Naive thymus-derived CD8-positive, alpha-beta T cell (primary cell): Measurements from ENCODE around the gene MAP2K7. TPM values are rescaled to one million over a fixed set of nuclear protein-coding genes. Genes with fewer than 3 reads are reported as not detected.

Experiments used
- ATAC-seq, 2 donors: fragments of 150-1000 bp; cut with Tn5 transposase in 1 of 2; sonication (Bioruptor Pico), chemical (Tn5 transposase) in 1 of 2; 1 replicate in 1 of 2; 2 replicates in 1 of 2; pipeline ENCODE4 v1.10.0; 2021; ENCODE audit warnings: mild to moderate bottlenecking in 2 of 2, moderate library complexity in 2 of 2
- POLR2A ChIA-PET: fragments of 350-600 bp; sonication (Branson Sonifier 250); formaldehyde crosslinking; loops from one replicate; lab custom pipeline; 2021; ENCODE audit warnings: antibody characterized with exemption; lab: Charles Lee
- DNase-seq, 10 donors: peaks; one replicate each; pipeline versions ENCODE4 v3.0.0 to v3.0.0-alpha.2; 2020 to 2022
- H3K27ac Mint-ChIP-seq, 10 donors: one replicate each; pipeline ENCODE4 v1.8.0; 2020 to 2022; ENCODE audit warnings: mild to moderate bottlenecking in 10 of 10, mixed read lengths in 10 of 10, moderate library complexity in 4 of 10, inconsistent platforms in 1 of 10
- H3K27me3 Mint-ChIP-seq, 5 donors: one replicate each; pipeline ENCODE4 v1.8.0; 2021 to 2022; ENCODE audit warnings: mixed read lengths in 5 of 5
- H3K36me3 Mint-ChIP-seq, 3 donors: one replicate each; pipeline ENCODE4 v1.8.0; 2020 to 2022; ENCODE audit warnings: mixed read lengths in 3 of 3, mild to moderate bottlenecking in 2 of 3, inconsistent platforms in 1 of 3
- H3K4me1 Mint-ChIP-seq, 4 donors: one replicate each; pipeline ENCODE4 v1.8.0; 2021 to 2022; ENCODE audit warnings: mixed read lengths in 4 of 4
- H3K4me3 Mint-ChIP-seq, 10 donors: one replicate each; pipeline ENCODE4 v1.8.0; 2020 to 2022; ENCODE audit warnings: mild to moderate bottlenecking in 10 of 10, mixed read lengths in 10 of 10, moderate library complexity in 6 of 10, inconsistent platforms in 1 of 10
- H3K9me3 Mint-ChIP-seq, 9 donors: one replicate each; pipeline ENCODE4 v1.8.0; 2020 to 2022; ENCODE audit warnings: mixed read lengths in 9 of 9, mild to moderate bottlenecking in 3 of 9, inconsistent platforms in 1 of 9, moderate library complexity in 1 of 9
- polyA plus RNA-seq, 3 donors: library from polyadenylated mRNA; unstranded; fragments of 300-500 nt; fragmentation: Illumina TruSeq; gene quantifications; one replicate each; pipeline ENCODE4 v1.2.3, GENCODE V29; 2021
- total RNA-seq, 8 experiments: library from RNA in 2 of 8; stranded (reverse) in 2 of 8; gene quantifications; one replicate each; pipeline ENCODE4 v1.2.3 and lab custom pipeline; 2021 to 2026

The MAP2K7 gene
- total and polyA plus RNA-seq, 5 experiments from 2014 or later: 1.8 to 86.9 (median 5.1) TPM

DNA sequence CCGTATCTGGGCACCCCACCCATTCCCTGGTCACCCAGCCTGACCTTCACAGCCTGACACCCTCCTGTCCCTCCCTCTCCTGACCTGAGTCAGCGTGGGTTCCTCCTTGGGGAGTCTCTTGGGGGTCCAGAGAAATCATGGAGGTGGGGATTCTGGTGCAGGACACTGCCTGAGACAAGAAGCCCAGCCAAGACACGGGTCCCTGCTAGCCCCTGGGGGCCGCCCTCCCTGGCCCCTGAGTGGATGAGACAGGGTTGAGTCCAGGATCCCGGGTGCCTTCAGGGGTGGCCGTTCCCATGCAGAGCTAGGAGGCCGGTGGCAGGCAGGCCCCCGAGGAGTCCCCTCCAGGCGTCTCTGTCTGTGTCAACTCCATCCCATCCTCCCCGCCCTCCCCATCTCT lies 1.6 kb downstream of the MAP2K7 start:
- ATAC-seq: no peak
- peaks cover 0 to 3% (median 0%) of the 10 kb centered on the region in 9 donors for H3K9me3 Mint-ChIP-seq
- H3K27ac Mint-ChIP-seq: peak overlapping the region; percentile 86 to 97 (median 94)
- H3K27me3 Mint-ChIP-seq: peaks cover 0 to 6% (median 0%) of the 10 kb centered on the region in 5 donors
- H3K4me3 Mint-ChIP-seq: peak overlapping the region; percentile 83 to 94 (median 88)
- peaks cover 0 to 13% (median 6%) of the 10 kb centered on the region in 3 donors for H3K36me3 Mint-ChIP-seq
- DNase-seq: no peak
- peaks cover 16 to 48% (median 42%) of the 10 kb centered on the region in 4 donors for H3K4me1 Mint-ChIP-seq
- POLR2A ChIA-PET: interaction anchor here (2.5 kb wide), 1 partner anchor 15 kb away, joined by 8 read pairs; the partner anchor contains the start of gene SNAPC2

DNA sequence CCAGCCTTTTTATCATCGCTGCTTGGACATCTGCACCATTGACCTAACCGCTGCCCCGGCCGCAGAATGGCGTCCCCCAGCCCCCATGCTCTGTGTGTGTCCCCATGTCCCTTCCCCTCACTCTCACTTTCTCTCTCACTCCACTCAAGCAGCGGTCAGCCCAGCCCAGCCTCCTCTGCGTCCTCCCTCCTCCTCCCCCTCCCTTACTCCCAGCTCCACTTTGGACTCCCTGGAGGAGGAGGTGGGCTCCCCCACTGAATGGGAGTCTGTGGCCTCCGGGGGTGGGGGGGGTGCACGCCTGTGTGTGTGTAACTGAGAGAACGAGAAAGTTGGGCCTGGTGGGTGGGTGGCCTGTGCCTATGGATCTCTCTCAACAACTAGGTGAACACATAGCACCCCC lies 2.2 kb downstream of the MAP2K7 start:
- Mint-ChIP-seq H3K9me3 (peaks cover 0 to 3% (median 0%) of the 10 kb centered on the region in 9 donors), H3K27ac (peak overlapping the region in 9 of 10 donors; percentile 14 to 96 (median 89)), H3K36me3 (peaks cover 0 to 18% (median 6%) of the 10 kb centered on the region in 3 donors), H3K4me1 (peaks cover 16 to 51% (median 42%) of the 10 kb centered on the region in 4 donors), H3K27me3 (peaks cover 0 to 6% (median 0%) of the 10 kb centered on the region in 5 donors), H3K4me3 (peak overlapping the region; percentile 54 to 93 (median 84))
- no peak for DNase-seq
- no peak for ATAC-seq
- POLR2A ChIA-PET: interaction anchor here (2.5 kb wide), 1 partner anchor 15 kb away, joined by 8 read pairs; the partner anchor contains the start of gene SNAPC2

GRCh38 chr19:7907122-7907521 lies 3.4 kb downstream of the MAP2K7 start:
- H3K36me3 Mint-ChIP-seq: peaks cover 0 to 27% (median 13%) of the 10 kb centered on the region in 3 donors
- peaks cover 16 to 51% (median 42%) of the 10 kb centered on the region in 4 donors for H3K4me1 Mint-ChIP-seq
- H3K27ac Mint-ChIP-seq: peak overlapping the region in 1 of 10 donors; percentile 66
- peak overlapping the region in 2 of 10 donors; percentile 27 to 39 for H3K4me3 Mint-ChIP-seq
- DNase-seq: no peak
- H3K27me3 Mint-ChIP-seq: peaks cover 0 to 6% (median 0%) of the 10 kb centered on the region in 5 donors
- peaks cover 0 to 3% (median 0%) of the 10 kb centered on the region in 9 donors for H3K9me3 Mint-ChIP-seq
- ATAC-seq: no peak
- POLR2A ChIA-PET: interaction anchor here (0.7 to 2.5 kb wide), 3 partner anchors 10 to 75 kb away, joined by 3 to 8 read pairs (median 5); partner anchors contain the start of gene SNAPC2

DNA sequence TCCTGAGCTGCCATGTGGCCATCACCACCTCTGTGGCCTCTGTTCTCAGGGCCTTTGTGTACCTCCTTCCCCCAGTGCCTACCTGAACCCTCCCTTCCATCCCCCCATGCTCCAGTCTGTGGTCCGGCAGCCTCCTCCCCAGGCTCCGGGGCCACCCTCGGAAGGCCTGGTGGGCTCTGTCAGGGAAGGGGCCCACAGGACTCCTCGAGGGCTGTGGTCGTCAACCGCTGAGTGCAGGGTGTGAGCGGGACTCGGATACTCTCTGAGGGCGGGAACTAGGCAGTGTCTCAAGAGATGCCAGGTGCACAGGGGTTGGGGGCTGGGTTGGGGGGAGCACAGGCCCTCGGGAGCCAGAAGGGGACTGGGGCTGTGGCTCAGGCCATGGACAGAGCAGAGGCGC lies 3.9 kb downstream of the MAP2K7 start:
- ATAC-seq: no peak
- H3K9me3 Mint-ChIP-seq: peaks cover 0 to 3% (median 0%) of the 10 kb centered on the region in 9 donors
- POLR2A ChIA-PET: interaction anchor here (0.7 to 2.5 kb wide), 4 partner anchors 9 to 75 kb away, joined by 3 to 8 read pairs (median 6); partner anchors contain the start of gene SNAPC2
- peaks cover 16 to 49% (median 40%) of the 10 kb centered on the region in 4 donors for H3K4me1 Mint-ChIP-seq
- no peak for DNase-seq
- H3K36me3 Mint-ChIP-seq: peaks cover 0 to 27% (median 14%) of the 10 kb centered on the region in 3 donors
- H3K27me3 Mint-ChIP-seq: peaks cover 0 to 6% (median 0%) of the 10 kb centered on the region in 5 donors
- H3K4me3 Mint-ChIP-seq: peak overlapping the region in 3 of 10 donors; percentile 14 to 39 (median 27)
- peak overlapping the region in 1 of 10 donors; percentile 81 for H3K27ac Mint-ChIP-seq

DNA sequence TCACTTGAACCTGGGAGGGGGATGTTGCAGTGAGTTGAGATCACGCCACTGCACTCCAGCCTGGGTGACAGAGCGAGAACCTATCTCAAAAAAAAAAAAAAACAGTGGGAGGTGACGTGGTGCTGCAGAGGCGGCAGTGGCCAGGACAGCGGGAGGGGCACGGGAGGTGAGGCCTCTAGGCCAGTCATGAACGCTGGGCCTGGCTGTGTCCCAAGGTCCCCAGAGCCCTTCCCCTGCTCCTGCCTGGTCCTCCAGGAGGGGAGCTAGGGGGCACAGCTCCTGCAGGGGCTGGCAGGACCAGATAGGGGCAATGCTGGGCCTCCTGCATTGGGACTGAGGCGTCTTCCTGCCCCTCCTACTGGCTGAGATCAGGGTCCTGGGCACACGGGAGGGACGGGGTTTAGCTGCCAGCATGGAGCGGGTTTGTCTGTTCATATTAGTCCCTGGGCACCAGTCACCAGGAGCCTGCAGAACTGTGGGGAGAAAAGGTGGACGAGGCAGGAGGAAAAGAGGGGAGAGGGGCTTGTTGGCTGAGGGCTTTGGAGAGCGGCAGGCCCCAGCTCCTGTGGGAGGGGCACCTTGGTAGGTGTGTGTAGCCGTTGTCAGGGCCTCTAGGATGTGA lies 4.5 kb downstream of the MAP2K7 start:
- Mint-ChIP-seq H3K4me1 (peaks cover 14 to 42% (median 34%) of the 10 kb centered on the region in 4 donors), H3K27ac (peak overlapping the region in 1 of 10 donors; percentile 81), H3K4me3 (peak overlapping the region in 1 of 10 donors; percentile 14), H3K27me3 (peaks cover 0 to 6% (median 0%) of the 10 kb centered on the region in 5 donors), H3K36me3 (peaks cover 0 to 33% (median 17%) of the 10 kb centered on the region in 3 donors), H3K9me3 (peaks cover 0 to 3% (median 0%) of the 10 kb centered on the region in 9 donors)
- POLR2A ChIA-PET: interaction anchor here (1.0 to 1.6 kb wide), 2 partner anchors 9 to 12 kb away, joined by 6 to 8 read pairs; partner anchors contain the start of gene SNAPC2
- DNase-seq (no peak), ATAC-seq (no peak)

DNA sequence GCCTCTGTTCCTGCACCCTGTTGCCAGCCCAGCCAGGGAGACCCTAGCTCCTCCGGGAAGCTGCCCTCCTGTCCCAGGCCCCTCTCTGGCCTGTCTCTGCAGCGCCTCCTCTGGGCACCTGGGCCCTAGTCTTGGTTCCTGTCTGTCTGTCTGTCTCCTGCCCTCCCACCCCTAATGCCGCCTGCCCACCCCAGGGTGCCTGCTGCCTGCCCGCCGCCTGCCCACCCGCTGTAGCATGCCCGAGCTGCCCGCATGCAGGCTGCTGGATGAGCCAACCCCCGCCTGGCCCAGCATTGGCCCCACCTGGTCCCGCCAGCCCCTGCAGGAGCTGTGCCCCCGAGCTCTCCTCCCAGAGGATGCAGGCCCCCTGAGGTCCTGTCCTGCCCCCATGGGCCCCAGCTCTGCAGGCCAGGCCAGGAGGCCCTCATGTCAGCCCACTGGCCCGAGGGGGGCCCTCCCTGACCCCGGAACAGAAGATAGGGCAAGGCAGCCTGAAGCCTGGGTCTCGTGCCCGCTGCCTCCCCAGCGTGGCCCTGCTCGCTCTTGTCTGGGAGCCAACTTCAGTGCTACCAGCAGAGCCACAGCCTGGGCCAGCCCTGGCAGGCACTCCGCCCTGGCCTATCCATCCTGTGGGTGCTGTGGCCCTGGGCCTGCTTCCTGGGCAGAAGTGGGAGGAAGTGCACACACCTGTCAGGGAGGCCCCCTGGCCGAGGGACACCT lies 5.2 kb downstream of the MAP2K7 start:
- POLR2A ChIA-PET: interaction anchor here (0.6 to 1.6 kb wide), 4 partner anchors 9 to 36 kb away, joined by 3 to 8 read pairs (median 6); partner anchors contain the start of gene SNAPC2
- H3K4me3 Mint-ChIP-seq: no peak overlapping the region
- DNase-seq (no peak), ATAC-seq (no peak)
- no peak overlapping the region for H3K27ac Mint-ChIP-seq
- no peaks in the 10 kb centered on the region for H3K9me3 Mint-ChIP-seq
- peaks cover 14 to 38% (median 29%) of the 10 kb centered on the region in 4 donors for H3K4me1 Mint-ChIP-seq
- H3K36me3 Mint-ChIP-seq: peaks cover 0 to 38% (median 18%) of the 10 kb centered on the region in 3 donors
- H3K27me3 Mint-ChIP-seq: no peaks in the 10 kb centered on the region

GRCh38 chr19:7909471-7910067 lies 5.9 kb downstream of the MAP2K7 start:
- ATAC-seq: no peak
- Mint-ChIP-seq H3K4me1 (peaks cover 12 to 34% (median 25%) of the 10 kb centered on the region in 4 donors), H3K9me3 (no peaks in the 10 kb centered on the region), H3K27me3 (peaks cover 0 to 3% (median 0%) of the 10 kb centered on the region in 5 donors), H3K27ac (peak overlapping the region in 1 of 10 donors; percentile 18), H3K4me3 (no peak overlapping the region), H3K36me3 (peaks cover 0 to 41% (median 18%) of the 10 kb centered on the region in 3 donors)
- no peak for DNase-seq
- POLR2A ChIA-PET: interaction anchor here (0.6 to 1.2 kb wide), 2 partner anchors 19 to 37 kb away, joined by 3 to 6 read pairs; no protein-coding TSS in a partner anchor

DNA sequence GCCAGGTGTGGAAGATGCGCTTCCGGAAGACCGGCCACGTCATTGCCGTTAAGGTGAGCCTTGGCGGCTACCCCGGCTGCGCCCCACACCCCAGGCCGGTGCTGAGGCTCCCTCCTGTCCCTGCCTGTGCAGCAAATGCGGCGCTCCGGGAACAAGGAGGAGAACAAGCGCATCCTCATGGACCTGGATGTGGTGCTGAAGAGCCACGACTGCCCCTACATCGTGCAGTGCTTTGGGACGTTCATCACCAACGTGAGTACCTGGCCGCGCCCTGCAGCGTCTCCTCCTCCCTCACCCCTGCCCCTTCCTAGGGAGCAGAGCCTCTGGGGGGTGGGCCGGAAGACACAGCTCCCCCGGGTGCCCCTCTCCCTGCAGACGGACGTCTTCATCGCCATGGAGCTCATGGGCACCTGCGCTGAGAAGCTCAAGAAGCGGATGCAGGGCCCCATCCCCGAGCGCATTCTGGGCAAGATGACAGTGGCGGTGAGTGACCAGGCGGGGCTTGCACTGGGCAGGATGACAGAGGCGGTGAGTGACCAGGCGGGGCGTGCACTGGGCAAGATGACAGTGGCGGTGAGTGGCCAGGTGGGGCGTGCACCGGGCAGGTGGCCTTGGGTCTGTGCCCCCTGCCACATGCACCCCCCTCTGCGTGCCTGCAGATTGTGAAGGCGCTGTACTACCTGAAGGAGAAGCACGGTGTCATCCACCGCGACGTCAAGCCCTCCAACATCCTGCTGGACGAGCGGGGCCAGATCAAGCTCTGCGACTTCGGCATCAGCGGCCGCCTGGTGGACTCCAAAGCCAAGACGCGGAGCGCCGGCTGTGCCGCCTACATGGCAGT lies 6.9 kb downstream of the MAP2K7 start:
- peaks cover 2 to 11% (median 3%) of the 10 kb centered on the region in 5 donors for H3K27me3 Mint-ChIP-seq
- H3K27ac Mint-ChIP-seq: no peak overlapping the region
- H3K4me3 Mint-ChIP-seq: no peak overlapping the region
- no peaks in the 10 kb centered on the region for H3K9me3 Mint-ChIP-seq
- no peak for ATAC-seq
- H3K36me3 Mint-ChIP-seq: peaks cover 0 to 41% (median 14%) of the 10 kb centered on the region in 3 donors
- no peak for DNase-seq
- H3K4me1 Mint-ChIP-seq: peaks cover 5 to 30% (median 19%) of the 10 kb centered on the region in 4 donors
- POLR2A ChIA-PET: no interaction called here

DNA sequence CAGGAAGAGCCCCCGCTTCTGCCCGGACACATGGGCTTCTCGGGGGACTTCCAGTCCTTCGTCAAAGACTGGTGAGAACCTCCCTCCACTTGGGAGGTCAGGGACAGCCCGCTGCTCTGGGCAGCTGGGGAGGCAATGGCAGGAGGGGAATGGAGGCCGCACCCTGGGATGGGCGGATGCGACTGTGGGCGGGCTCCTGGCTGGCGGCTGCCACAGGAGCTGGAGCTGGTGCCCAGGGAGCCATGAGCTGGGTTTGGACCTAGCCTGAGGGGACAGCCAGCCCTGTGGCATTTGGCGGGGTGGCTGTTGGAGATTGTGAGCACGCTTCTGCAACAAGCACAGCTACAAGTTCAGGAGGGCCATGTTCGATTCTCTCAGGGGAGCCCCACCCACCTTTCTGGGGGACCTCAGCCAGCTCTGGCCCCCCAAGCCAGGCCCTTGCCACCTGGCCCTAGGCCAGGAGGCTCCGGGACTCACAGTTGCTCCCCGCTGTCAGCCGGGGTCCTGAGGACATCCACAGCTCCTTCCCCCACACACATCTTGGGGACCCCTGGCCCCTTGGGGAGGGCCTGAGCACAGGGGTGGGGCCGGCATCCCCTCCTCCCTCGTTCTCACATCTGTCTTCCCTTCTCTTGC lies 7.9 kb downstream of the MAP2K7 start:
- no peaks in the 10 kb centered on the region for H3K9me3 Mint-ChIP-seq
- POLR2A ChIA-PET: interaction anchor here (1.0 kb wide), 1 partner anchor 8 kb away, joined by 4 read pairs; the partner anchor contains the start of gene MAP2K7

DNA sequence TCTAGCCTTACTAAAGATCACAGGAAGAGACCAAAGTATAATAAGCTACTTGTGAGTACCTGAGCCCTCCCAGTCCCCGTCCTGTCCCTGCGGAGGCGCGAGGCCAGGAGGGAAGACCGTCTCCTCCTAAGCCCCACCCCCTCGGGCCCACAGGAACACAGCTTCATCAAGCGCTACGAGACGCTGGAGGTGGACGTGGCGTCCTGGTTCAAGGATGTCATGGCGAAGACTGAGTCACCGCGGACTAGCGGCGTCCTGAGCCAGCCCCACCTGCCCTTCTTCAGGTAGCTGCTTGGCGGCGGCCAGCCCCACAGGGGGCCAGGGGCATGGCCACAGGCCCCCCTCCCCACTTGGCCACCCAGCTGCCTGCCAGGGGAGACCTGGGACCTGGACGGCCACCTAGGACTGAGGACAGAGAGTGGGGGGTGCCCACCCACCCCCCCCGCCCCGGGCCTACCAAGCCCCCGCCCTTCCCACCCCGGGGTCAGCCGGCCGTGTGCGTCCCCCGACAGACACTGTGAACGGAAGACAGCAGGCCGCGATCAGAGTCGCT lies 8.5 kb downstream of the MAP2K7 start:
- POLR2A ChIA-PET: interaction anchor here (1.0 kb wide), 1 partner anchor 8 kb away, joined by 4 read pairs; the partner anchor contains the start of gene MAP2K7
- H3K9me3 Mint-ChIP-seq: no peaks in the 10 kb centered on the region
- no peak overlapping the region for H3K4me3 Mint-ChIP-seq
- ATAC-seq (no peak), DNase-seq (no peak)
- peaks cover 5 to 28% (median 13%) of the 10 kb centered on the region in 4 donors for H3K4me1 Mint-ChIP-seq
- peaks cover 5 to 21% (median 9%) of the 10 kb centered on the region in 5 donors for H3K27me3 Mint-ChIP-seq
- H3K36me3 Mint-ChIP-seq: peaks cover 0 to 34% (median 12%) of the 10 kb centered on the region in 3 donors
- H3K27ac Mint-ChIP-seq: no peak overlapping the region

More for the DNA sequence above, 7.9 kb downstream of the MAP2K7 start:
- Mint-ChIP-seq H3K4me3 (no peak overlapping the region), H3K36me3 (peaks cover 0 to 34% (median 12%) of the 10 kb centered on the region in 3 donors), H3K27ac (no peak overlapping the region), H3K4me1 (peaks cover 3 to 28% (median 17%) of the 10 kb centered on the region in 4 donors), H3K27me3 (peaks cover 3 to 17% (median 7%) of the 10 kb centered on the region in 5 donors)
- ATAC-seq: no peak
- DNase-seq: no peak
